NCI-H146 treated with DMSO at 0.1 percent for 48 hours (cell line): ENCODE measurements around the gene LYSMD4.

Experiments
- DNase-seq: peaks from one replicate; lab custom pipeline; 2025; ENCODE audit not compliant: unreplicated experiment; lab: John Stamatoyannopoulos, UW

Gene LYSMD4

DNA sequence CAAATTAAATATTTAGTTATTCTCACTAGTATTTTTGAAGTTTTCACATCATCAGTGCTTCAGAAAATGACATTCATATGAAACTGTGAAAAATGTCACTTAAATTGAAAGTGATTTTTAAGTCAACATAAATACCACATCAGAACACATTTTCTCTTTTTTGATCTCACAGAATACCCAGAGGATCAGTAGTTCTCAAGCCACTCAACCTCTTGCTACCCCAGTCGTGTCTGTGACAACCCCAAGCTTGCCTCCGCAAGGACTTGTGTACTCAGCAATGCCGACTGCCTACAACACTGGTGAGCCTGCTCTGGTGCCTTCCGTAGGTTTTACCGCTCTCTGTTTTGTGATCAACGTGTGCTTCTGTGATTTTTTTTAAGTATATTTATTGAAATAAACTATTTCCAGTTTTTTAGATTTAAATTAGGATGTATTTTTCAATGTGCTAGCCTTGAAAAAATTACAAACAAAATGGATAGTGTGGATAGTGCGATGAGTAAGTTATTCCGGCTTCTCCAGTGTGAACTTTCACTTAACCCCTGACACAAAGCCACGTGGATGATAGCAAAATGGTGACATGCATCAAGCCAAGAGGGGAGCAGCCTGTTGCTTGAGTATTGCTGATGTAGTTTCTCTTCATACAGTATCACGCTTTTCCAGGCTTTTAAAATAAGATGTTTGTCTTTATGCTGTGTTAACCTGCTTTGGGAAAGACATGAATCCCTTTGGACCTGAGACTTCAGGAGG, 26.5 kb downstream of the LYSMD4 start:
- DNase-seq: no peak

DNA sequence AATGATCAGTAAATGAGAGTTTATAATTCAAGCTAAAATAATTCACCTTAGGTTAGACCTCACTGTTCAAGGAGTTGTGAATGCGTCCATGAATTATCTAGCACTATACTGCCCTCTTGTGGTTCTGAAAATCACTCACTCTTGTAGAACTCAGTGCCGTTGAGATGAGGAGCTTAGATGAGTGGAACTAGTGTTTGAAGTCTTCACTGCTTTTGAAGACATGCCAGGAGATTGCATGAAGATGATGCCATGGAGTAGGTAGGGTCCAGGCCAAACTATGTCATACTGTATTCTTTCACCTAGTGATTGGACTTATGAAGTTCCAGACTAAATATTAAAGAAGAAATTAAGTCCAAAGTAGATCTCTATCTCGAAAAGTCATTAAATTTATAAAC, 28.8 kb downstream of the LYSMD4 start:
- DNase-seq: peak; percentile 73

DNA sequence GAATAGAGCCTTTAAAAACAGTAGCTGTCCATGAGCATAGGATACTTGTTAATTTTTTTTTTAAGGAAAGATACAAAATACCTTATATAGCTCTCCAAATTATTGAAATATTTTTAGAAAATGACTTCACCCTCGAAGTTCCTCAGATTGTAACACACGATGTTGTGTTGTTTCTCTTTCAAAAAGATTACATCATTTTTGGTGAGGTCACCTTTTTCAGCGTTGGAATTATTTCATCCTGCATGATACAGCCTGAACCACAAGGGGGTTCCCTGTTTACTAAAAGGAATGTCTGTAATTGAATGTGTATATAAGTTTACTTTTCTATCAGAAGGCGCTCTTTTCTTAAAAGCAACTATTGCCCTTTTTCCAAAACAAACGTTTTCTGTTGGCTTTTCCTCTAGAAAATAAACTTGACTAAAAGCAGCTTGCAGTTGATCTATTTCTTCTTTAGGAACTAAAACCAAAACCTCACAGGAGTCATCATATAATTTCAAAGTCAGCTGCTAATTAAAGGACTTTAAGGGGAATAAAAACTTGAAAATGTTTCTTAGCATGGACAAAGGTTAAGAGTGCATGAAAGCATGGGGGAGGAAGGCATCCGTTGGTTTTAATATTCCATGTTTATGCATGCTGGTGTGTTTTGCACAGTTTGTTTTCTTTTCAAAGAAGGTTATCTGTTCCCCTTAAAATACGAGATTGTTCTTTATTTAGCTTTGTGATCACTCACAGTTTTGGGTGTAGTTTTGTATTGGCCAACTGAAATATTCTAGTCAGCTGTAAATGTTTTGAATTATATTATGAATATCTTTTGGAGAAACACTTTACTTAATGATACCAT, 29.4 kb downstream of the LYSMD4 start:
- no peak for DNase-seq

DNA sequence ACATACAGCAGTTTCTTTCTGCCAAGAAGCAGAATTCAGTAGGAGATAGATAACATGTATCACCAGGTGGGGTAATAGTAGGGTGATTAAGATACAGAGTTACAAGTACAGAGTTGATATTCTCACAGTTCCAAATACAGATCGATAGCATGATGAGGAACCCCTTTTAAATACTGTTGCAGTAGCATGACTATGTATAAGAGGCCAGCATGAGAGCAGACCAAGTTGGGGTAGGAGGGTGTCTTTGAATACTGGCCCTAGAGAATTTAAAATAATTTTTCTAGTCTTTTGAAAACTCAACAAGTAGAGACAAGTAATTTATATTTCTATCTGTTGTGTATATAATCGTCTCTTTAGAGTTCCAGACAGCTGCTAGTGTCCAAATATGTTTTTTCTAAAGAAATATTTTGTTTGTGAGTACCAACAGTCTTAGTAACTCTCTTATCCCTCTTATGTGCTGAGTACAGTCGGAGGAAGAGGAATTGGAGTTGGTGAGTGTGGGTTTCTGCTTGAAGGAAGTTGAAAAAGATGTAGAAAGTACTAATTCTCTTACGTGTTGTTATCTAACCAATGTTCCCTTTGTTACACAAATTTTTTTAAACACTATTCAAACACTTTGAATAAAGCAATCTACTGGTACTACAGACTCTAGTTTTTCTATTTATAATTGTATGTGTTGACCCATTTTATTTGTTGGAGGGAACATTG, 30.2 kb downstream of the LYSMD4 start:
- DNase-seq: no peak

DNA sequence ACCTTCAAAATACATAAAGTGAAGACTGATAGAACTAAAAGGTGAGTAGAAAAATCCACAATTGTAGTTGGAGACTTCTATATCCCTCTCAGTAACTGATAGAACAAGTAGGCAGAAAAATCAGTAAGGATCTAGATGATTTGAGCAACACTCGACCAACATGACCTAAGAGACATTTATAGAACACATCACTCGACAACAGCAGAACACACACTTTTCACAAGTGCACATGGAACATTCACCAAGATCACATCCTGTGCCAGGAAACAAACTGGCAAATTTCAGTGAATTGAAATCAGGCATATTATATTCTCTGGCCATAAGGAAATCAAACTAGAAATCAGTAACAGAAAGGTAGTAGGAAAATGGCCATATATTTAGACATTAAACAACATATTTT, 37.1 kb downstream of the LYSMD4 start:
- DNase-seq: no peak

DNA sequence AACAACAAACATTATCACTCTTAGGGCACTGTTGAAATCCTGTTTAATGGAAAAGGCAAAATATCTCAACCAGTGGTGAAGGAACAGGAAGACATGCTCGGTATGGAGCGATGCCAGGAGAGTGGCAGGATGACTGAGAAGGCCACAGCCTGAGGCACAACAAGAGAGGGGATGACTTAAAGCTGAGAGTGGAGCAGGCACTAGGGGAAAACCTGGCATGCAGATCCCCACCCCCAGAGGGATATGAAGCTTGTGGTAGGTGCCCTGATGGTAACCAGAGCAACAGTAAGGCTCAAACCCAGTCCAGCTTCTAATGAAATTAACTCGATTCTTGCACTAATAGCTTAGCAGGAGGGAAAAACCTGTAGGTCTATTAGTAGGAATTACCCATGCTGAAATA, 40.4 kb downstream of the LYSMD4 start:
- DNase-seq: no peak

DNA sequence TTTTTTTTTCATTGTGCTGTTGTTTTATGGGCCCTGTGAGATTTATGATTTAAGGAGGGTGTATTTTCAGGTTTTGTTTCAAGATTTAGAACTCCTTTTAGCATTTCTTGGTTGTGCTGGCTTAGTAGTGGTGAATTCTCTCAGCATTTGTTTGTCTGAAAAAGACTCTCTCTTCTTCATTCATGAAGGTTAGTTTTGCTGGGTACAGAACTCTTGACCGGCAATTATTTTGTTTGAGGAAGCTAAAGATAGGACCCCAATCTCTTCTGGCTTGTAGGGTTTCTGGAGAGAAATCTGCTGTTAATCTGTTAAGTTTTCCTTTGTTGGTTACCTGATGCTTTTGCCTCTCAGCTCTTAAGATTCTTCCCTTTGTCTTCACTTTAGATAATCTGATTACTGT, 46.9 kb downstream of the LYSMD4 start:
- no peak for DNase-seq

DNA sequence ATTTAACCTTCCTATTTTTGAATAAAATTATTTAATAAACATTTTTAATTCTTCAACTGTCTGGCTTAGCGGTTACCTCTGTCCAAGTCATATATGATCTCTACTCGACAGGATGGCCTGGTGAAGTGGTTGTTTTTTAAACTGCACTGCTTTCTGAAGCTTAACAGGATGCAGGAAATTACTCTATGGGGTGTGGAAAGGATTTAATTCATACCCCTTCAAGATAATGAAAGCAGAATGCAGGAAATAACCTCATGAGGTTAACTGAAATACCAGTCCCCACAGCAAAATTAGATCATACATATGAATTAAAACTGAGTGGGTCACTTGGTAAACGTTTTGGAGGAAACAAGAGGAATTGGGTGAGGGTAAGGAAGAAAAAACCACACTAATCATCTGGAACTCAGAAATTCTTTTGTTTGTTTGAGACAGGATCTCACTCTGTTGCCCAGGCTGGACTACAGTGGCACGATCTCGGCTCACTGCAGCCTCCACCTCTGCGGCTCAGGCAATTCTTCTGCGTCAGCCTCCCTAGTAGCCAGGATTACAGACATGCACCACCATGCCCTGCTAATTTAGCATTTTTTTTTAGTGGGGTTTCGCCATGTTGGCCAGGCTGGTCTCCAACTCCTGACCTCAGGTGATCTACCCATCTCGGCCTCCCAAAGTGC, 50.1 kb downstream of the LYSMD4 start:
- no peak for DNase-seq

DNA sequence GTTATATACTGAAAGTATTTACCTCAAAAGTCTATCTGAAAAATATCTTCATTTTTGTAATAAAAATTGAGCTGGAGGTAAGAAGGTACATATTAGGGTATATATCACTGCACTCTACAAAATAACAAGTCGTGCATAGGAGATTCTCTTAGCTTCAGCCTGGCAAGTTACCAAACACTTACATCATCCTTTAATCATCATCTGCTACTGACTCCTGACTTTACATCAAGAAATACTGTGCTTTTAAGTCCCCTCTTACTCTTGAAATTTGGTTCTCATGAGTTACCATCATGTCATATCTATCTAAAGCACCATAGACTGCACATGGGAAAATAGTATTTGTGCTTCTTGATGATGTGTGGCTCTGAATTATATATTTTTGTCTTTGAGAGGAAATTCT, 50.8 kb downstream of the LYSMD4 start:
- DNase-seq: no peak

DNA sequence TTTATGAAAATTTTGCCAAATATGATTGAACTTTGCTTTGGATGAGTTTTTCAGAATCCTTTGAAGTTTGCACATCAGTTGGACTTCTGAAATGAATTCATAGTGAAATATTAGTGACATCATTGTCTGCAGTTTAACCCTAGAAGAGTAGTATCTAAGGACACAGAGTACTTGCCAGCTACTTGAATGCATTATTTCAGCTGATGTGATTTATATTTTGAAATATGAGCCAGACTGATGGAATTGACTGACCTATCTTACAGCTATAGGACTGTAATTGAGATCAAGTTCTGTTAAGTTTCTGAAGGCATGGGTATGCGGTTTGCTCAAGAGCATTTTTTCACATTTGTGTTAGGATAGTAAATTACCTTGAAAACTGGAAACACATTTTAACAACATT, 51.2 kb downstream of the LYSMD4 start:
- no peak for DNase-seq

DNA sequence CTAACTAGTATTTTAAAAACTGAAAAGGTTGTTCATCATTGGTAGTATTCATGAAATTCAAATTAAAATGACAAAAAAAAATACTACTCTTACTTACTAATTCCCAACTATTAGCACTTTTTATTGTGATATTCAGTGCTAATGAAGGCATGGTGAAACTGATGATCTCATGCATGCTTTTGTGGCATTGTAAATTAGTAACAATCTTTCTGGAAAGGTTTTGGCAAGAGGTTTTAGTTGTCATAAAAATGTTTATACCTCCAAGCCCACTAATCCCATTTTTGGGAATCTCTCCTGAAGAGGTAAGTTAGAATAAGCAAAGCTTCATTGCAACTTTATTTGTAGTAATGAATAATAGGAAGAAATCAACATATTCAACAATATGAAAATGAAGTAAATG, 53.0 kb downstream of the LYSMD4 start:
- no peak for DNase-seq

DNA sequence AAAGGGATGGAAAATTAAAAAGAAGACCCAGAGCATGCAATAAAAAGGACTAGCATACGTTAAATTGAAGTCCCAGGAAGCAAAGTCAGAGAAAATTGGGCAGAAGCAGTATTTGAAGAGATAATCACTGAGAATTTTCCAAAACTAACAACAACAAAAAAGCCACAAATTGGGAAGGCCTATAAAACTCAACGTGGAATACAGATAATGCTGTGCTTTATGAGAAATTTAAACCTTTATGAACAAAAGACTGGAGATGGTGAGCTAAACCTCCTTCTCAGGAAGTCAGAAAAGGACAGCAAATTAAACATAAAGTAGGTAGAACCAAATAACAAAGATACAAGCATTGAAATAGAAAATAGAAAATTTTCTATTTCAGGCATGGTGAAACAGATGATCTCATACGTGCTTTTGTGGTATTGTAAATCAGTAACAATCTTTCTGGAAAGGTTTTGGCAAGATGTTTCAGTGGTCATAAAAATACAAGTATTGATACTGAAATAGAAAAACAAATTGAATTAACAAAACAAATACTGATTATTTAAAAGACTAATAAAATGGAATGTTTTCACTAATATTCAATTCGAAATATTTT, 55.6 kb downstream of the LYSMD4 start:
- DNase-seq: no peak
